ENCODE measurements around the gene LASP1. TPM values are rescaled to one million over a fixed set of nuclear protein-coding genes. Genes with fewer than 3 reads are reported as not detected.
"Not testable (repeated sequence)": the region's sequence is repeated elsewhere in the genome, so short reads cannot be mapped to it uniquely, and the experiment has no call there.

The LASP1 gene
- polyA plus RNA-seq = 44.5 TPM

- H3K4me3 Mint-ChIP-seq = peak within 1 kb of the TSS; percentile 97 to 99 (median 98)
- peaks cover 33 to 49% (median 43%) of the 10 kb centered on the region in 3 donors for H3K4me1 Mint-ChIP-seq
- H3K27ac Mint-ChIP-seq = peak within 1 kb of the TSS; percentile 99 to 100 (median 100)
- no peaks in the 10 kb centered on the region for H3K27me3 Mint-ChIP-seq
- H3K9me3 Mint-ChIP-seq = no peaks in the 10 kb centered on the region
- peaks cover 6% of the 10 kb centered on the region for H3K36me3 Mint-ChIP-seq
These were observed at the start of gene LASP1 for GRCh38 chr17:38869526-38870258. Gene LASP1, plus strand, starts transcription at chr17:38870058. Its CDS starts 132 bp downstream, at chr17:38870190.

GRCh38 chr17:38824899-38825761 is 44.7 kb upstream of the LASP1 start, which contains the start of gene CWC25:
Gene CWC25, minus strand, starts transcription at chr17:38825321. Its CDS starts 138 bp downstream, at chr17:38825183.
- Mint-ChIP-seq H3K9me3 (no peaks in the 10 kb centered on the region), H3K36me3 (no peaks in the 10 kb centered on the region), H3K4me3 (peak within 1 kb of the TSS; percentile 96 to 100 (median 98)), H3K27ac (peak within 1 kb of the TSS; percentile 99 to 100 (median 100)), H3K27me3 (no peaks in the 10 kb centered on the region), H3K4me1 (peaks cover 13 to 19% (median 16%) of the 10 kb centered on the region in 3 donors)

- no peaks in the 10 kb centered on the region for H3K36me3 Mint-ChIP-seq
- H3K27me3 Mint-ChIP-seq = no peaks in the 10 kb centered on the region
- H3K4me3 Mint-ChIP-seq = peak overlapping the region; percentile 96 to 100 (median 98)
- H3K27ac Mint-ChIP-seq = peak overlapping the region; percentile 99 to 100 (median 100)
- H3K4me1 Mint-ChIP-seq = peaks cover 13 to 16% (median 15%) of the 10 kb centered on the region in 3 donors
- no peaks in the 10 kb centered on the region for H3K9me3 Mint-ChIP-seq
These were observed 44.1 kb upstream of the LASP1 start for GRCh38 chr17:38825762-38826247.

GRCh38 chr17:38844261-38844757 is 25.5 kb upstream of the LASP1 start:
- no peaks in the 10 kb centered on the region for H3K27me3 Mint-ChIP-seq
- H3K4me3 Mint-ChIP-seq = no peak overlapping the region
- H3K4me1 Mint-ChIP-seq = peaks cover 0 to 3% (median 0%) of the 10 kb centered on the region in 3 donors

GRCh38 chr17:38848557-38848891 is 21.3 kb upstream of the LASP1 start:
- H3K36me3 Mint-ChIP-seq = peaks cover 18% of the 10 kb centered on the region
- H3K4me3 Mint-ChIP-seq = no peak overlapping the region
- peak overlapping the region in 2 of 3 donors; percentile 10 to 45 for H3K27ac Mint-ChIP-seq

More at GRCh38 chr17:38844261-38844757, 25.5 kb upstream of the LASP1 start:
- Mint-ChIP-seq H3K36me3 (peaks cover 8% of the 10 kb centered on the region), H3K9me3 (no peaks in the 10 kb centered on the region), H3K27ac (no peak overlapping the region)

GRCh38 chr17:38848939-38849605 is 20.8 kb upstream of the LASP1 start:
- Mint-ChIP-seq H3K4me3 (peak overlapping the region in 1 of 4 donors; percentile 27), H3K9me3 (no peaks in the 10 kb centered on the region), H3K4me1 (peaks cover 21 to 31% (median 26%) of the 10 kb centered on the region in 3 donors), H3K27me3 (no peaks in the 10 kb centered on the region), H3K27ac (peak overlapping the region in 1 of 3 donors; percentile 40), H3K36me3 (peaks cover 18% of the 10 kb centered on the region)

More at GRCh38 chr17:38848557-38848891, 21.3 kb upstream of the LASP1 start:
- H3K9me3 Mint-ChIP-seq = no peaks in the 10 kb centered on the region
- H3K27me3 Mint-ChIP-seq = no peaks in the 10 kb centered on the region
- H3K4me1 Mint-ChIP-seq = peaks cover 17 to 31% (median 21%) of the 10 kb centered on the region in 3 donors

GRCh38 chr17:38850374-38850773 is 19.5 kb upstream of the LASP1 start:
- peak overlapping the region in 2 of 3 donors; percentile 92 to 96 for H3K27ac Mint-ChIP-seq
- H3K36me3 Mint-ChIP-seq = peaks cover 18% of the 10 kb centered on the region

GRCh38 chr17:38851434-38851833 is 18.4 kb upstream of the LASP1 start:
- Mint-ChIP-seq H3K4me3 (peak overlapping the region; percentile 95 to 97 (median 97)), H3K9me3 (no peaks in the 10 kb centered on the region), H3K4me1 (peaks cover 22 to 33% (median 26%) of the 10 kb centered on the region in 3 donors), H3K36me3 (peaks cover 17% of the 10 kb centered on the region), H3K27ac (peak overlapping the region; percentile 96 to 99 (median 99)), H3K27me3 (no peaks in the 10 kb centered on the region)

More at GRCh38 chr17:38850374-38850773, 19.5 kb upstream of the LASP1 start:
- no peaks in the 10 kb centered on the region for H3K9me3 Mint-ChIP-seq
- peaks cover 21 to 33% (median 26%) of the 10 kb centered on the region in 3 donors for H3K4me1 Mint-ChIP-seq
- no peaks in the 10 kb centered on the region for H3K27me3 Mint-ChIP-seq
- peak overlapping the region in 1 of 4 donors; percentile 95 for H3K4me3 Mint-ChIP-seq

- Mint-ChIP-seq H3K4me3 (peak overlapping the region; percentile 95 to 97 (median 97)), H3K27ac (peak overlapping the region; percentile 96 to 99 (median 99)), H3K36me3 (peaks cover 13% of the 10 kb centered on the region), H3K4me1 (peaks cover 24 to 34% (median 26%) of the 10 kb centered on the region in 3 donors), H3K27me3 (no peaks in the 10 kb centered on the region), H3K9me3 (no peaks in the 10 kb centered on the region)
These were observed 17.0 kb upstream of the LASP1 start for GRCh38 chr17:38852771-38853291.

GRCh38 chr17:38853292-38854219 is 16.3 kb upstream of the LASP1 start, which contains the start of gene RPL23:
Gene RPL23, minus strand, starts transcription at chr17:38853721. Its CDS starts 11 bp downstream, at chr17:38853710.
- Mint-ChIP-seq H3K9me3 (no peaks in the 10 kb centered on the region), H3K4me1 (peaks cover 24 to 36% (median 26%) of the 10 kb centered on the region in 3 donors), H3K4me3 (peak within 1 kb of the TSS; percentile 95 to 97 (median 97)), H3K27ac (peak within 1 kb of the TSS; percentile 96 to 99 (median 99)), H3K36me3 (peaks cover 14% of the 10 kb centered on the region), H3K27me3 (no peaks in the 10 kb centered on the region)

- H3K27ac Mint-ChIP-seq = peak overlapping the region in 1 of 3 donors; percentile 52
- peaks cover 11% of the 10 kb centered on the region for H3K36me3 Mint-ChIP-seq
- not testable (repeated sequence) for H3K9me3 Mint-ChIP-seq, H3K27me3 Mint-ChIP-seq
- H3K4me1 Mint-ChIP-seq = peaks cover 24 to 33% (median 26%) of the 10 kb centered on the region in 3 donors
- peak overlapping the region in 3 of 4 donors; percentile 12 to 60 (median 21) for H3K4me3 Mint-ChIP-seq
These were observed 14.7 kb upstream of the LASP1 start for GRCh38 chr17:38855101-38855714.

GRCh38 chr17:38857271-38857670 is 12.6 kb upstream of the LASP1 start:
- peaks cover 16 to 17% (median 17%) of the 10 kb centered on the region in 3 donors for H3K4me1 Mint-ChIP-seq
- no peak overlapping the region for H3K4me3 Mint-ChIP-seq
- H3K27ac Mint-ChIP-seq = peak overlapping the region in 2 of 3 donors; percentile 71 to 76
- no peaks in the 10 kb centered on the region for H3K9me3 Mint-ChIP-seq
- no peaks in the 10 kb centered on the region for H3K27me3 Mint-ChIP-seq
- peaks cover 5% of the 10 kb centered on the region for H3K36me3 Mint-ChIP-seq
